GM18511 (cell line): ENCODE results near the gene CORO7.
"Not testable (repeated sequence)": the region's sequence is repeated elsewhere in the genome, so short reads cannot be mapped to it uniquely, and the experiment has no call there.

Experiments
- ATAC-seq: cut with Tn5 transposase; IDR thresholded peaks from one replicate; pipeline ENCODE4 v1.9.1; 2021; ENCODE audit warnings: mild to moderate bottlenecking, moderate library complexity; ENCODE audit not compliant: unreplicated experiment

Gene CORO7

DNA sequence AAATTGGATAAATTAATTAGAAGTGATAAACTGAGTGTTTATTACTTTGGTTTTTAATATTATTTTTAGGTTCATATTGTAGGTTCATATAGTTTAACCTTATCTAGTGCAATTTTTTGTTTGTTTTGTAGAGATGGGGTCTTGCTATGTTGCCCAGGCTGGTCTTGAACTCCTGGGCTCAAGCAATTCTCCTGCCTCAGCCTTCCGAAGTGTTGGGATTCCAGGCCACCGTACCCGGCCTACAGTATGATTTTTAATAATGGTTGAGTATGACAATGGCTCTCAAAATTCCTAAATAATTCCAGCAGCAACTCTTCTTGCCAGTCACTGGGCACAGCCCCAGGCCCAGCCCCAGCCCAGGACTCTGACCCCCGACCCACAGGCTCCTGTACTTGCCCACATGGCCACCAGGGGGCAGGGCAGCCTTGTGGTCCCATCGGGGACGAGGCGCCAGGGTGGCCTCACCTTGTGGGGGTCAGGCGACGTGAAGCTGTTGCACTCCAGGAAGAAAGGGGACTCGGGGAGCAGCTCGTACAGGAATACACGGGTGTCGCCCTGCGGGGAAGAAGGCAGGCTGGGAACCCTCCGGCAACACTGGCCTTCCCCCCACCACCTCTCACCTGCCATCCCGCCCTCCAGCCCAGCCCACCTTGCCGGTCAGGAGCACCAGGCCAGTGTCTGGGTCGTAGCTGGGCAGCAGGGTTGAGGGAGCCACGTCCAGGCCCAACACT, 57.4 kb downstream of the CORO7 start:
- ATAC-seq, result no peak

DNA sequence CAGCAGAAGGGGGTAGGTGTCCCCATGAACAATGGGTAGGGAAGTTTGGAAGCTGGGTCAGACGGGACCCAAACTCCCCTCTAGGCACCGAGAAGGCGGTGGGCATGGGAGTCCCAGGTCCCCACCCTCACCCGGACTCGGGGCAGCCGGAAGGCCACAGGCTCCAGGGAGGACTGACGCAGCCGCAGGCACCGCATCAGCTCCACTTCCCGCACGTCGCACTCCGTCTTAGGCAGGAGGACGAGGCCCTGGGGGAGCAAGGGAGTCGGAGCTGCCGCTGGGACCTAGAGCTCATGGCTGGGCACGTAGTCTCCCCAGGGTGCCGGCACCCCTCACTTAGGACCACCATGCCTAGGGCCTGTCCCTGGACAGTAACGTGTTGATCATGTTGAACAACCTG, 58.2 kb downstream of the CORO7 start:
- ATAC-seq, result no peak

DNA sequence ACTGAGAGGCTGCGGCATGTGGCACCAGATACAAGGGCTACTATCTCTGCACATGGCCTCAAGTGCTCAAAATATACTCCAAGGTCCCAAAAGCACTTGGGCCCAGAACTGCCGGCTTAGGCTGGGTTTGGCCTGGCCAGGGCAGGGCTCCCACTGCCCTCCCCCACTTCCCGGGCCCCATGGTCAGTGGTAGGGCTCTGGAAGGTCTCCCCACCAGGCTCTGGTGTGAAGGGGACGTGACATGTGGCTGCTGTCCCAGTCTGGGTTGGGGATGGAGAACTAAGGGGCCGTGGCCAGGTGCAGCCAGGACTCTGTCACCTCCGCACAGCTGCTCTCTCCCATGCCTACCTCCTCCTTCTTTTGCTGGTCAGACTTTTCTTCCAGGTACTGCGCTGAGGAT, 59.6 kb downstream of the CORO7 start:
- ATAC-seq, result no peak

DNA sequence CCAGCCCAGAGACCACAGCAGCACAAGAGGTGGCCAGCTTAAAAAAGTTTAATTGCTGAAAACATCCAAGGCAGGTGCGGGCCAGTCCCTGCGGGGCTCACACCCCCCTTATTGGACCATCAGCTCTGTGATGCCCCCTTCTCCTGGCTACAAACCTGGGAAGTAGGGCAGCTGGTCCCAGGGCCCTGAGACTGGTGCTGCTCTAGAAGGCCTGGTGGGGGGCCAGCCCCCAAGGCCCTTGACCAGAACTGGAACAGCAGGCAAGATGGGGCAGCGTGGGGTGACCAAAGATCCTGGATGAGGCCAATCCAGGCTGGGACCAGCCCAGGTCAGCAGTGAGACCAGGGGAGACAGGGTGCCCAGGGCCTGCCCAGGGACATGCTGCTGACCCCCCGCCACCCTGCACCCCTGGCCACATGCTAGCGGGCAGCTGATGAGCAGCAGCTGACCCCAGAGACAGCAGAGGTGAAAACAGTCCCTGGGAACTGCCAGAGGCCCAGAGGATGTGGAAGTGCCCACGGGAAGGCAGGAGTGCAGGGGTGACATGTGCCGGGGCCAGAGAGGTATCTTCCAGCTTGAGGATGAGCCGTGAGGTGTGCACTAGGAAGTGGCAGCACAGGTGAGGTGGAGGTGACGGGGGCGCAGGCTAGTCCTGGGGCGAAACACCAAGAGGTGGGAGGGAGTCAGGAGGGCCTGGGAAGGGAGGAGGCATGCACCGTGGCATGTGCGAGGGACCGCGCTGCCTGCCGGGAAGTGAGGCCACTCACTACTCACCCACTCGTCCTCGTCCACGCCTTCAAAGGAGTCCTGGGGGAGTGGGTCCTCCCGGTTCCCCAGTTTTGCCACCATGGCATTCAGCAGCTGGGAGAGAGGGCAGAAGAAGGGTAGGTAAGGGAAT, 61.6 kb downstream of the CORO7 start:
- ATAC-seq, result no peak

DNA sequence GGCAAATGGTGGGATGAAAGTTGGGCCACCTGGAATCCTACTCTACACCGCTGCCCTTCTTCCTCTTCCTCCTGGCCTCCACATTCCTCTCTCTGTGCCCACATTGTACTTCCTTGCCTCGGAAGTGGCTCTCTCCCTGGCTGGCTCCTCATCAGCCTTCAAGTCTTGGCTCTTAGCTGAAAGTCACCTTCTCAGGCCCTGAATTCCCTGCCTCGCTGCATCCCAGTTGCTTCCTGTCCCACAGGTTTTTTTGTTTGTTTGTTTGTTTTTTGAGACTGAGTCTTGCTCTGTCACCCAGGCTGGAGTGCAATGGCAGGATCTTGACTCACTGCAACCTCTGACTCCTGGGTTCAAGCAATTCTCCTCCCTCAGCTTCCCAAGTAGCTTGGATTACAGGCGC, 62.7 kb downstream of the CORO7 start:
- ATAC-seq, result no peak

DNA sequence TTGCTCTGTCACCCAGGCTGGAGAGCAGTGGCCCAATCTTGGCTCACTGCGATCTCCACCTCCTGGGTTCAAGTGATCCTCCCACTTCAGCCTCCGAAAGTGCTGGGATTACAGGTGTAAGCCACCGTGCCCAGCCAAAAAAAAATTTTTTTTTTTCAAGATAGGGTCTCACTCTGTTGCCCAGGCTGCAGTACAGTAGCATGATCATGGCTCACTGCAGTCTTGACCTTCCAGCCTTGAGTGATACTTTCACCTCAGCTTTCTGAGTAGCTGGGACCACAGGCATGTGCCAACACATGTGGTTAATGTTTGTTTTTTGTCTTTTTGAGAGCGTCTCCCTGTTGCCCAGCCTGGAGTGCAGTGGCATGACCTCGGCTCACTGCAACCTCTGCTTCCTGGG, 63.6 kb downstream of the CORO7 start:
- ATAC-seq, result no peak

DNA sequence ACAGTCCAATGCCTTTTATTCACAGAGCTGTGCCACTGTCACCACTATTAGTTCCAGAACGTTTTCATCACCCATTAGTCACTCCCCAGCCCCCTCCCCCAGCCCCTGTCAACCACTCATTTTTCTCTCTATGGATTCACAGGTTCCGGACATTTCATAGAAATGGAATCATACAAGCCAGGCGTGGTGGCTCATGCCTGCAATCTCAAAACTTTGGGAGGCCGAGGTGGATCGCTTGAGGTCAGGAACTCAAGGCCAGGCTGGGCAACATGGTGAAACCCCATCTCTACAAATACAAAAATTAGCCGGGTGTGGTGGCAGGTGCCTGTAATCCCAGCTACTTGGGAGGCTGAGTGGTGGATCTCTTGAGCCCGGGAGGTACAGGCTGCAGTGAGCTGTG, 64.5 kb downstream of the CORO7 start:
- no peak for ATAC-seq

DNA sequence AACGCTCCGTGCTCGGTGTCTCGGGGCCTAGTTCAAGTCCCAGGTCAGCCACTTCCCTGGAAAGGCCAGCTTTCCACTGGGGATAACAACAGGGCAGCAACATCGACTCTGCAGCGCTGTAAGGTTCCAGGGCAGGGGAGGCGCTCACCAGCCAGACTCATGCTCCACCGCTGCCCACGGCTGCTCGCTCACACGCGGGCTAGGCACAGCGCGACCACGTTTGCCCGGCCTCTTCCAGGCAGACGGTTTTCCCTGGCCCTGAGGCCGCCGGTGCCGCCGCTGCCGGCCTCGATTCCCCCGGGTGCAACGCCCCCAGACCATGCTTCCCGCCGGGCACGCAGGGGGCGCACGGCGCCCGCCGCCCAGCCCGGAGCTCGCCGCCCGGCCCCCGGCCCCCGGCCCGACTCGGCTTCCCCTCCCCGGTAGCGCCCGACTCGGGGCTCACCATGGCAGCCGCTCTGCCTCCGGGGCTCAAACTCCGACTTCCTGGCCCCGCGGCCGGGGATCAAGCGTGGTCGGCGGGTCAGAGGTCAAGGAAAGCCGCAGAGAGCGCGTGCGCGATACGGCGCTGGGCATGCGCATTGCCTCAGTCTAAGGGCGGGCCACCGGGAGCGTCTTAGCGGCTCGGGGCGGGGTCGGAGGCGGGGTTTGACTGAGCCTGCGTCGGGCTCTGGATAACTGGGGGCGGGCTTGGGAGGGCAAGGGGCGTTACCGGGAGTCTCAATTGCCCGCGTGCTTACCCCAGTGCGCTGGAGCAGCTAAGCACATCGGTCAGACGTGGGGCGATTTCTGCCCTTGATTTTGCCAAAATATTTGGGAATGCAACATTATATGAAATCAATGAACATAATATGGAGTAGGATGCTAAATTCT, 65.4 kb downstream of the CORO7 start, which contains the start of gene PAM16:
TSS of gene PAM16 (minus strand) at position 535 of the 873 bp plus-strand sequence. CDS start at position 448, 87 bp downstream.
- ATAC-seq, result peak; percentile 88

DNA sequence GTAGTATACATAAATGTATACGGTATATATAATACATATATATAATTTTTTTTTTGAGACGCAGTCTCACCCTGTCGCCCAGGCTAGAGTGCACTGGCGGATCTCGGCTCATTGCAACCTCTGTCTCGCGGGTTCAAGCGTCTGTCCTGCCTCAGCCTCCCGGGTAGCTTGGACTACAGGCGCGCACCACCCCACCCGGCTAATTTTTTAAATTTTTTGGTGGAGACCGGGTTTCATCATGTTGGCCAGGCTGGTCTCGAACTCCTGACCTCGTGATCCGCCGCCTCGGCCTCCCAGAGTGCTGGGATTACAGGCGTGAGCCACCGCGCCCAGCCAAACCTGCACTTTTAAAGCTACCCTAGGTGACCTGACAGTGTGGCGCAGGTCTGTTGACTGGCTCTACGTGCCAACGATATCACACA, 66.0 kb downstream of the CORO7 start:
- ATAC-seq, result no peak

DNA sequence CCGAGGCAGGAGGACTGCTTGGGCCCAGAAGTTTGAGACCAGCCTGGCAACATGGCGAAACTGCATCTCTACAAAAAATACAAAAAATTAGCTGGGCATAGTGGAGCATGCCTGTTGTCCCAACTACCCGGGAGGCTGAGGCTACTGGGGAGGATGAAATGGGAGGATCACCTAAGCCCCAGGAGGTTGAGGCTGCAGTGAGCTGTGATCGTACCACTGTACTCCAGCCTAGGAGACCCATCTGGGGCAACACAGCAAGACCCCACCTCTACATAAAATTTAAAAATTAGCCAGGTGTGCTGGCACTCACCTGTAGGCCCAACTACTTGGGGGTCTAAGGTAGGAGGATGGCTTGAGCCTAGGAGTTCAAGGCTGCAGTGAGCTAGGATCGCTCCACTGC, 67.1 kb downstream of the CORO7 start:
- no peak for ATAC-seq

DNA sequence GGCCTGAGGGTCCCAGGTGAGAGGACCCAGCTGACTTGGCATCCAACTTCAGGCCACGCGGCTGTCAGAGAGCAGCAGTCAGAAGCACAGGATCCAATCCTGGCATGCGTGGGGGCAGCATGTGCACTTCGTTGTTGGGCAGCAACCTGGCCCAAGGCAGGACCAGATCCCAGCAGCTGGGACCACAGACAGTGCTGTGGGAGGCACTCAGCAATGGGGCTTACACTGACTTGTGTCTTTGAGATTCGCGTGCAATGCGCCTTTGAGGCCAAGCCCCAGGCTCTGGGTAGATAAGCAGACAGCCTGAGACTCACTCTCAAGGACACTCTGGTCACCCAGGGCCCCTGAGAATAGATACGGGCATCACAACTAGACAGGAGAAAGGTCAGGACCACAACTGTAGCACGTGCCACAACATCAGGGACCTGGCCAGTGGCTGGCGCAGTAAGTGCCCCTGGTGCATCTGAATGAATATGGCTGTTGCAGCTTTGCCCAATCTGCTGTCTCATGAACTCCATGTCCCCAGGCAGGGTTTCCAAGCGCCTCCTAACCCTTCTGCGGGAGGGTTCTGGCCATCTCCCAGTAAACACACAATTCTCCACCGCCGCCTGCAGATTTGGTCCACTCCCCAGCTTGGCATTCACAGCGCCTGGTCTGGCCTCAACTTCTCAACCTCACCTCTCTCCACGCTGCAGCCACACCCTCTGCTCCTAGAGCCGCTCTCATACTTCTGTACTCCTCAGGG, 68.5 kb downstream of the CORO7 start:
- no peak for ATAC-seq

DNA sequence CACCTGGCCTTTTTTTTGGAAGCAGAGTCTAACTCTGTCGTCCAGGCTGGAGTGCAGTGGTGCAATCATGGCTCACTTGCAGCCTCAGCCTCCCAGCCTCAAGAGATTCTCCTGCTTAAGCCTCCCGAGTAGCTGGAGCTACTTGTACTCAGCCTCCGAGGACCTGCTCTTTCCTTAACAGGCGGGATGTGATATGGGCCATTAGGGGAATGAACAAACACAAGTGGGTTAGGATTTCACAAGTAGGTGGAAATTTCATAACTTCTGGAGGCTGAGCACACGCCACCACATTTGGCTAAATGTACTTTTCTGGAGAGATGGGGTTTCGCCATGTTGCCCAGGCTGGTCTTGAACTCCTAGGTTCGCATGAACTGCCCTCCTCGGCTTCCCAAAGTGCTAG, 69.4 kb downstream of the CORO7 start:
- no peak for ATAC-seq

DNA sequence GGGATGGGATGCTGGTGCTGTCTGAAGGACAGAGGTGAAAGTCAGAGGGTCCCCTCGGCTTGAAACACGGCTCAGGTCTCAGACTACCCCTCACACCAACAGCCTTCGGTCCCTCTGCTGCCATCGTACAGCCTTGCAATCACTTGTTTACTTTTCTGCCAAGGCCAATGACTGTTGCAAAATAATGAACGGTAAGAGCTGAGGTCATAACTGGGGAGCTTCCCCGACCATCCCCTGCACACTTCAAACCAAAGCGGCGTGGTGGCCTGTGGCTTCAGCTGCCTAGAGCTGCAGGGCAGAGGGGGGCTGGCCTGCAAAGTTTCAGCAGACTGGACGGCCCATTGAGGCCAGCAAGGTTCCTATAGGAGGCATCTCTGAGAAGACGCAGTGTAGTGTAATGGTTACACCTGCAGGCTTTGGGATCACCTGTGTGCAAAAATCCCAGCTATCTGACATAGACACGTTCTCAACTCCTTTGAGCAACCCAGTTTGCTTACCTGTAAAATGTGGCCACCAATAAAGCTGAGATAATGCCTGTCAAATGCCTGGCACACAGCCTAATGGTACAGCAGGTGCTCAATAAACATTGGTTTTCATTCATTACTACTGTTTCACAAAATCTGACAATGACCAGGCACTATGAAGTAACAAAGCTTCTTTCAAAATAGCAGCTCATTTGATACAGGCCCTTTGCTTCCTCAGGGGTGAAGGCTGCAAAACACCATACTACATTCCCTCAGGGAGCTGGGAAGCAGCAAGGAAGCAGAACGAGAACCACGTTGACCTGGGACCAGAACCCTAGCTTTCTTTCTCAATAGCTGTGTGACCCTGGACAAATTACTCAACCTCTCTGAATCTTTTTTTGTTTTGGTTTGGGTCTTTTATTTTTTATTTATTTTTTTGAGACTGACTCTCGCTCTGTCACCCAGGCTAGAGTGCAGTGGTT, 70.3 kb downstream of the CORO7 start:
- no peak for ATAC-seq

DNA sequence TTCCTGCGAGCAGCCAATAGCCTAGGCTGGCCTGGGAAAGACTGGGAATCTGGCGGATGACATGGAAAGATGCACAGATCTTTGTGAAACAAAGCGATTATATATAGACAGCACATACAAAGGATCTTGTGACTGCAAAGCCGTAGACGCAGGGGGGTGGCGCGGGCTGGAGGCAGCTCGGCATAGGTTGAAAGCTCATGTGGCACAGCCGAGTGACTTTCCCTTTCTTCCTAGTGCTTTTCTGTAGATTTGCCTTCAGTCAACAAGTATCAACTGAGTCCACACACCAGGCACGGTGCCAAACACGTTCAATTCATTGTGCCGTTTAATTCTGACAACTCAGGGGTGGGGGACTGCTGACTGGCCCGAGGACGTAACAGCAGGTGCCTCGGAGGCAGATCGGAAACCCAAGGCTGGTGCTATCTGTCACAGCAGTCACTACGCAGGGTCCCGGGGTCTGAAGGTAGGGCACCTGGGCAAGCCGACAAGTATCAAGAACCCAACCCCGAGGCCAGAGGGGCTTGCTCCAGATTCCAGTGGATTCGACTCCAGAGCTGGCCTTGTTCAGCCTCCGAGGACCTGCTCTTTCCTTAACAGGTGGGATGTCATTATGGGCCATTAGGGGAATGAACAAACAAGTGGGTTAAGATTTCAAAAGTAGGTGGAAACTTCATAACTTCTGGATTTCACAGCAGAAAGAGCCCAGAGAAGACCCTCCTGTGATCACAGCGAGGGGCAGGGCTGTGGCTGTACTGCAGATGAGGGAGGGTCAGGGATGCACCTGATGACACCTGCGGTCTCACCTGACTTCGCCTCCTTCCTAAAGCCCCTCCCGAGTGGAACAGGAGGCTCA, 71.2 kb downstream of the CORO7 start:
- ATAC-seq, result no peak

DNA sequence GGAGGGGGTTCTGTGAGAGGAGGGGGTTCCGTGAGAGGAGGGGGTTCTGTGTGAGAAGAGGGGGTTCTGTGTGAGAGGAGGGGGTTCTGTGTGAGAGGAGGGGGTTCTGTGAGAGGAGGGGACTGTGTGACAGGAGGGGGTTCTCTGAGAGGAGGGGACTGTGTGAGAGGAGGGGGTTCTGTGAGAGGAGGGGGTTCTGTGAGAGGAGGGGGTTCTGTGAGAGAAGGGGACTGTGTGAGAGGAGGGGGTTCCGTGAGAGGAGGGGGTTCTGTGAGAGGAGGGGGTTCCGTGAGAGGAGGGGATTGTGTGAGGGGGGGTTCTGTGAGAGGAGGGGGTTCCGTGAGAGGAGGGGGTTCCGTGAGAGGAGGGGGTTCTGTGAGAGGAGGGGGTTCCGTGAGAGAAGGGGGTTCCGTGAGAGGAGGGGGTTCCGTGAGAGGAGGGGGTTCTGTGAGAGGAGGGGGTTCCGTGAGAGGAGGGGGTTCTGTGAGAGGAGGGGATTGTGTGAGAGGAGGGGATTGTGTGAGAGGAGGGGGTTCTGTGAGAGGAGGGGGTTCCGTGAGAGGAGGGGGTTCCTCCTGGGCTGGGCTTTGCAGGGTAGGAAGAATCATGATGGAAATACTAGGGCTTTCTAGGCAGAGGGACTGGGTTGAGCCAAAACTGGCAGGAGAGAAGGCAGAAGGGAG, 72.0 kb downstream of the CORO7 start:
- not testable (repeated sequence) for ATAC-seq

DNA sequence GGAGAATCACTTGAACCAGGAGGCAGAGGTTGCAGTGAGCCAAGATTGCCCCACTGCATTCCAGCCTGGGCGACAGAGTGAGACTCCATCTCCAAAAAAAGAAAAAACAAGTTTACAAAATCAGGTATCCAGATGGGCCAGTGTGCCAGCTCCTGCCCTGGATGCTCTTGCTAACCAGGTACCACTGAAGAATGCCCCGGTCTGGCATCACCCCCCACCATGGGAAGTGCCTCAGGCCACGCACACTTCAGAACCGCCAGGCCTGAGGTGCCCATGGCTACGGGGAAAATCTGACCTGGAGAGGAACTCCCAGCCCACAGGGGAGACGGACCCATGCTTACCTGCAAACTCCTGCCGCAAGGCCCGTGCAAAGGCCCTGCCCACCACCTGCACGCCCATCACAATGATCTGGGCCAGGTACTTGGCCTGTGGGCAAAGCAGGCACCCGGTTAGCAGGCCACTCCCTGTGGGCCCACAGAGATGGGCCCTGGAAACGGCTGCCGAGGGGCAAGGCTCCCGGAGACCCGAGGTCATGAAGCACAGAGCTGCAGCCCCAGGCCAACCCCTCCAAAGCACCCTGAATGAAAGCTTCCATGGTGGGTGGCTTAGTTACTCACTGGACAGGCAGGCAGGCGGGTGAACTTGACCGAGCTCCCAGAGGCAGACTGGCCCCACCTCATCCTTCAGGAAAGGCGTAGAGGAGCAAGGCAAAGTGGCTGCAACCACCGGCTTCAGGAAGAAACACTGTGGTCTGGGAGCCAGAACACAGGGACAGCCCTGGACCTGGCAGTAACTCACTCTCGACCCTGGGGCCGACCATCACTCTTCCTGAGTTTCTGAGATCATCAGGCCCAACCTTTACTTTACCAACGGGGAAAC, 73.3 kb downstream of the CORO7 start:
- no peak for ATAC-seq

DNA sequence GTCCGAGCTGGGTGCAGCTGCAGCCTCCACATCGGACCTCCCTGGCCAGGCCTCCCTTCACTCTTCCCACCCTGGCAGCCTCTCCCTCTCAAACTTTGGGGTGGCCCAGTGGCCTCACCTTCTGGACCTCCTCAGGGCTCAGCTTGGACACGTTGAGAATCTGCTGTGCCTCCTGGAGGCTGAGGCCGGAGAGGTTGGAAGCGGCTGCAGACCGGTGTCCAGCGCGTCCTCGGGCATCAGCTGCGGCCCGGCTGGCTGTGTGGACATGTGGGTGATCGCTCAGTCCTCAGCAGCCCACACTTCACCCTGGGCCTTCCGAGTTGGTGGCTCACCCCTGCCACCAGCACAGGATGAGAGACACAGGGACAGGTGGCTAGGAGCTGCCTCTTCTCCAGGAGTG, 75.1 kb downstream of the CORO7 start:
- no peak for ATAC-seq
